ENCODE measurements around the gene SLC25A41. TPM values are rescaled to one million over a fixed set of nuclear protein-coding genes. Genes with fewer than 3 reads are reported as not detected.

Gene SLC25A41
- total RNA-seq, 1 donor from 2014 or later: not detected

DNA sequence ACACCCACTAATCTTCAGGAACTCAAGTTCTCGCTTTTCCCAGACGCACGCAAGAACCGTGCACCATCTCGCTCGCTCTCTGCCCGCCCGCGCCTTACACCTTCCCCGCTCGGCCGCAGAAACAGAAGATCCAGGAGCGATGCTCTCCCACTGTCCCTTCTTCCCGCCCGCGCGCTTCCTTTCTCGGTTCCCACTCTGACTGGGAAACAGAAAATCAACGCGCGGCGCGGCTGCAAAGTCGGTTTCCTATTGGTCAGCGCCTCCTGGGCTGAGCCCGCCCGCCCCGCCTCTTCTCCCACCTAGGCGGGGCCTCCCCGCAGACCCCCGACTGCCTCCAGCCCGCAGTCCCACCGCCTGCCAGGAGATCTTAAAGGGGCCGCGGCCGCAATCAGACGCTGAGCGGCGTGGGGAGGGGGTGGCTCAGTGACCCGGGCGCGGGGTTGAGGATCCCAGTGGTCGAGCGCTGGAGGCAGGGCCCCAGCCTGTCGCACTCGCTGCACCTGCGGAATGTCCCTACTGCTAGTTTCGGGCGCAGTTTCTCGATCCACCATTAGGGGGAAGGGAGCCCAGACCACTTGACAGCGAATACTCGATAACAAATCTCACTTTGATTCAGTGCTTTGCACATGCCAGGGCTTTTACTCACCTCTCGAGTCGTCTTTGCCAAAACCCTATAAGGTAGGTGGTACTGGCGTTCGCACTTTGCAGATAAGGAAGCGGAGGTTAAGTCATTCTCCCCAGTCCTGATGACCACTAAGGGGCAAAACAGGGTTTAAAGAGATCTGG, 26.7 kb upstream of the SLC25A41 start:
- DNase-seq (ENCODE audit: low spot score): peak; percentile 96

DNA sequence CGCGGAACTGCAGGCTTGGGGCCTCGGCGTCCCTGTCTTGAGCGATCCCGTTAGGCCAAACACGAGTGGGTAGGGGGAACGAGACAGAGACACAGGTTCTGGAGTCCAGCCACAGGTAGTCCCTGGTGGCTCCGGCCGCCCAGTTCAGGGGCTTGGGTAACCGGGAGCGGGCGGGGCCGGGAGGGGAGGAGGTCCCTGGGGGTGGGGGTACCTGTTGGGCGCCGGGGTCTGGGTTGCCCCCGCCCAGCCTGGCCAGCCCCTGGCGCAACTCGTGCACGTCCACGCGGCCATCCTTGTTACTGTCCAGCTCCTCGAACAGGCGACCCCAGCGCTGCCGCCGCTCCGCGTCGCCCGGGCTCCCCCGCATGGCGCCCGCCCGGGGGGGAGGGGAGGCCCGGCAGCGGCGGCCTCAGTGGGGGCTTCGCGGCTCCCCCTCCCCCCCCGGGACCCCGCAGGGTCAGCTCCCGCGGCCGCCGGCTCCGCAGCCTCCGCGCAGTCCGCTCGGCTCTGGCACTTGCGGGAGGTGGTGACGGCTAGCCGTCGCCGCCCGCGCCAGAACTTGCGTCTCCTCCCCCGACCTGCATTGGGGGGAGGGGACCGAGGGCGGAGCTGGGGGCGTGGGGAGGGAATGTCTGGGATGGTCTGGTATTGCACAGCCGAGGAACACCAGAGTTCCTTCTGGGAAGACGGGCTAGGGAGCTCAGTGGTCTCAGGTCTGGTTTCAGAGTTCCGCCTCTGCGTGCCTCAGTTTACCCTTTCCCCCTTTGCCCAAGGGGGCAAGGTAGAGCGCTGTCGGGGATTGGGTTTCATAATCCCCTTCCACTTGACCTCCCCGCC, 25.9 kb upstream of the SLC25A41 start, which contains the start of gene SLC25A23:
SLC25A23 (minus strand) TSS at position 531 of the 837 bp plus-strand sequence; CDS start at position 367, 164 bp downstream.
- DNase-seq (ENCODE audit: low spot score): peak; percentile 68

DNA sequence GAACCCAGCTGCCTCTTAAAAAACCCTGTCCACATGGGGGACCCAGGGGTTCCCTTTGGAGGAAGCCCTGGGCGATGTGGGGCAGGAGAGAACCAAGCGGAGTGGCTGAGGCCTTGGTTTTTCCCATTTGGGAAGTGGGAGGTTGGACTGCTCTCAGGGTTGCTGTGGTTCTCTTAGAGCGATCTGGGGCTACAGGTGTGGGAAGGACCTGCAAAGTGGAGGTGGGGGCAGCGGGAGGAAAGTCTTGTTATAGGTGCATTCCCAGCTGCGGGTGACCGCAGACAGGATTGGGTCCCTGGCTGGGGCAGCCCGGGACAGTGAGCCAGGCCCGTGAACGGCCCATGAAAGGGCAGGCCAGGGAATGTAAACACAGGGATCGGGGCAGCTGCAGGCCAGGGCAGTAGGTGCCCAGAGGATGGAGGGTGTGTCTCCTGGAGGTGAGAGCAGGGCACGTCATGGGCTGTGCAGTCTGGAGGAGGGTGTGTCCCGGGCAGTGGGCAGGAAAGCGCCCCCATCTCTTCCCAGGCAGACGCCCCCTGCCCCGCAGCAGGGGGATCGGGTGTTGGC, 25.2 kb upstream of the SLC25A41 start:
- DNase-seq (ENCODE audit: low spot score): no peak

DNA sequence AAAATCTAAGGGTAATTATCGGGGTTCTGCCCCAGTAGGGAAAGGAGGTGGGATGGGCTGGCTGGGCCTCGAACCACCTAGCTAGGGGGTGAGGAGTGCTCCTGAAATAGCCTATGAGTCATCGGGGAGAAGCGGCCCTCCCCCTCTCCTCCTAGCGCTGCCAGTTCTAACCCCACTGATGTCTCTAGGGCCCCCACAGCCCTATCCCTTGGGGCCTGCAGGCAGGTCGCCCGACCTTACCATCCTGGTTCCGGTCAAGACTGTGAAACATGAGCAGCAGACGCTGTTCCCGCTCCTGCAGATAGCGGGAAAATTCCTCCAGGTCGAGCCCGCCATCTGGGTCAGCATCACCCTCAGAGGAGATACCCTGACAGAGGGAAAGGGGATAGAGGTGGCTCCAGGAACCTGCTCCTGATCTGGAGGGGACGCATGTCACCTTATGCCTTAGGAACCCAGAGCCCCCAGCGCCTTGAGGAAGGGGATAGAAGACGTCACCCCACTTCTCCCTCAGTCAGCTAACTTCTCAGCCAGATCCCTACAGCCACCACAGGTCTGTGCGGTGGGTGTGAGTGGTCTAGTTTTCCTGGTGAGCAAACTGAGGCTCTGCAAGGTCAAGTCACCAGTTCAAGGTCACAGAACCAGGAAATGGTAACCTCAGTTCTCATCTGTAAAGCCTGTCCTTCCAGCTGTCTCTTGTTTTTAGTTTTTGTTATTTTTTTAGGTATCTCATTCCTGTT, 24.6 kb upstream of the SLC25A41 start:
- no peak for DNase-seq (ENCODE audit: low spot score)

DNA sequence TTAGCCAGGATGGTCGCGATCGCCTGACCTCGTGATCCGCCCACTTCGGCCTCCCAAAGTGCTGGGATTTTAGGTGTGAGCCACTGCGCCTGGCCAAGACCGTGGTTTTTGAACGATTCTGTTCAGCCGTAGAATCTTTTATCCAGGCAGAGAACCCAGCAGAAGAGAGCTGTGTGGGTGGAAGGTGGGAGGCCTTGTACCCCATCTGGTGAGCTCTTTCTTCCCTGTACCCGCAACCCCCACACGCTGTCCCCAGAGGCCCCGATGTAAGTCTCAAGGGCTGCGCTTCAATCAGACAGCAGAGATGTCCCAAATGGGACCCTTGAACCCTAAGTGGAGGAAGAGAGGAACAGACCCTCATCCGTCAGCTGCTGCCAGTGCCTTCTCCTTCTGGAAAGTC, 22.4 kb upstream of the SLC25A41 start:
- DNase-seq (ENCODE audit: low spot score): no peak

DNA sequence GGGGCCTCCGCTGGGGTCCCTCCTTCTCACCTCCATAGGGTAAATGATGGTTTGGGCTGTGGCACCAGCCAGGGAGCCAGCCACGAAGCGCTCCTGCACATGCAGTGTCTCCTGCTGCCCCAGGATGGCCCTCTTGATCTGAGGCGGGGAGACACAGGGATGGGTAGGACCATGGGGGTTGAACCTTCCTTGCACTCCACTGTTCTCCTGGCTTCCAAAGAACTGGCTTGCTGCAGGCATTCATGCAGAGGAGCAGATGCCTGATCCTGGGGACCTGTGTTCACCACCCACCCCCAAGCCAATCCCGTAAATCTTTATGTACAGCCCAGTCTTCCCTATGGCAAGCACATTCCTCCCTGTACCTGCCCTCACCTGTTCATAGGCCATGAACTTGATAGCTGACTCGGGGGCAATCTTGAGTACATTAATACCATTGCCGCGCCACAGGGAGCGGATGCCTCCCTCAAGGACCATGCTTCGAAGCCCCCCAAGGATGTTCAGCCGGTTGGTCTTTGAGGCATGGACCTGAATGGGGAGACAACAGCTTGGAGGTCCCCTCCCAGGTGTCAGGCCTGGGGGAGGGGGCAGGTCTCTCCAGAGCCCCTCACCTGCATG, 20.5 kb upstream of the SLC25A41 start:
- no peak for DNase-seq (ENCODE audit: low spot score)

DNA sequence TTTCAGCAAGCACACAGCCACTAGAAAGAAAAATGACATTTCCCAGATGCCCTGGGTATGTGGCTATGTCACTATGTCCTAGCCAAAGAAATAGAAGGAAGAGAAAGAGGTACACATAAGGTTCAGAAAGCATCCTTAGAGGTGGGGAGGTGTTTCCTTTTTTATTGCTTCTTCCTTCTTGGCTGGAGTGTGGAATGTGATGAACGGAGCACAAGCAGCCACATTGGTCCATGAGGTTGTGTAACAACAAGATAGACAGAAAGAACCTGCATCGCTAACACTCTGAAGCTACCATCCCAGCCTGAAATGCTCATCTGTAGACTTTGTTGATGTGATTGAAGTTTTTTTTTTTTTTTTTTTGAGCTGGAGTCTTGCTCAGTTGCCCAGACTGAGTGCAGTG, 19.3 kb upstream of the SLC25A41 start:
- DNase-seq (ENCODE audit: low spot score): no peak

DNA sequence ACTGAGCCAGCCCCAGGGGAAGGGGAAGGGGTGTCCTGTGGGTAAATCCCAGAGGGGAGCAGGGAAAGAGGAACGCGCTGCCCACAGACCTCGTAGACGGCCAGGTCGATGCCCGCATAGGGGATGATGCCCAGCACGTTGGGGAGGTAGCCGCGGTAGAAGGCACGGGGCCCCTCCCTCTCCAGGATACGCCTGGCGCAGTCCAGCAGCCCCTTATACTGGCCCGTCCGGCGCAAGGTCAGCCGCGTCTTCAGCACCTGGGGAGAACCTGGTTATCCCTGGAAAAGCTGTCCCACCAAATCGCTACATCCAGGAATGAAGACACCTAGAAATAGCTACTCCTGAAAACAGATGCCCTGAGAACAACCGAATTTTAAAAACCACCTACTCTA, 18.7 kb upstream of the SLC25A41 start:
- DNase-seq (ENCODE audit: low spot score): no peak

DNA sequence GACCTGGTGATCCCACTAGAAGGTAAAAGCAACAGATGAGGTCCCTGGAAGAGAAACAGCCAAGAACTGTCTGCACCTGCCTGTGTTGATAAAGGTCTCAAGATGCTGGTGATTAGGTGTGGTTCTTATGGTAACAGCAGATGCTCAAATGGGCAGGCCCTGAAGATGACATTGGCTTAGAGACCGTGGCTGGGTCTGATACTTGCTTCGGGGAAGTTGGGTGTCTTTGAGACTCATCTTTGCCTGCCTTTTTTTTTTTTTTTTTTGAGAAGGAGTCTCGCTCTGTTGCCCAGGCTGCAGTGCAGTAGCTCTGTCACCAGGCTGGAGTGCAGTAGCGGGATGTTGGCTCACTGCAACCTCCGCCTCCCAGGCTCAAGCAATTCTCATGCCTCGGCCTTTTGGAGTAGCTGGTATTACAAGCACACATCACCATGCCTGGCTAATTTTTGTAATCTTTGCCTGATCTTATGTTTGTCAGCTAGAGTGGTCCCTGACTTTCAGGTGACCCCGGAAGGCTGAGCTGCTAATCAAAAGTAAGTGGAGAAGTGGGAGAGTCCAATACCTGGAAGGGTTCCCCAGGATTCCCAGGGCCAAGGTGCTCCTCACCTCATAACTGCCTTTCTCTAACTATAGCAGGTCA, 18.1 kb upstream of the SLC25A41 start:
- DNase-seq (ENCODE audit: low spot score): no peak

DNA sequence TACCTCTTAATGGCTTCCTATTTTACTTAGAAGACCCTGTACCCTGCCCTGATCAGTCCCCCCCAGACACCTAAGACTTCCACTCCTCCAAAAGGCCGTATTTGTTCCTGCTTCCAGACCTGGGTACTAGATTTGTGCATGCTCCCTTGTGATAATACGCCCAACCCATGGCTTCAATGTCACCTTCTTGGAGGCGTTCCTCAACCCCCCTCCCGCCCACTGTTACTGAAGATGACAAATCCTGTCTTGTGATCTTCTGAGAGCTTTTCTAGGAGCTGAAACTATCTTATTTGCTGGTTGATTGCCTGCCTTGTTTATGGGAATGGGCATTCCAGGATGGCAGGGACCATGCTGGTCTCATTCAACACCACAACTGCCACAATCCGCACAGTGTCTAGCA, 16.6 kb upstream of the SLC25A41 start:
- DNase-seq (ENCODE audit: low spot score): no peak

DNA sequence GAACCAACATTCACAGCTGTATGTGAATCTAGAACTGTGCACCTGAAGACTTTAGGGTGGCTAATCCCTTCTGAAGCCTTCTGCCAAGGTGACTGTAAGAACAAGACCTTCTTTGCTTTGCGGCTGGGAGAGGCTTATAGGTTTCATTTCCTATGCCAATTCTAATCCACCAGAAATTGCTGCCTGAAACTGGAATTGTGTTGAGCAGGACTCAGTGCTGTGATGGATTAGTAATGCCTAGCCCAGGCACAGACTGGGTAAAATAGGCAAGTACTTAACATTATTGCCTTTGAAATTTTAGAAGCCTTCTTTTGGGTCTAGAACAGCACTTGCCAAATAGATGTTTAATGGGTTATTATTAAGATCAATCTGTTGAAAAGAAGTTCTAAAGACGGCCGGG, 14.5 kb upstream of the SLC25A41 start:
- no peak for DNase-seq (ENCODE audit: low spot score)

DNA sequence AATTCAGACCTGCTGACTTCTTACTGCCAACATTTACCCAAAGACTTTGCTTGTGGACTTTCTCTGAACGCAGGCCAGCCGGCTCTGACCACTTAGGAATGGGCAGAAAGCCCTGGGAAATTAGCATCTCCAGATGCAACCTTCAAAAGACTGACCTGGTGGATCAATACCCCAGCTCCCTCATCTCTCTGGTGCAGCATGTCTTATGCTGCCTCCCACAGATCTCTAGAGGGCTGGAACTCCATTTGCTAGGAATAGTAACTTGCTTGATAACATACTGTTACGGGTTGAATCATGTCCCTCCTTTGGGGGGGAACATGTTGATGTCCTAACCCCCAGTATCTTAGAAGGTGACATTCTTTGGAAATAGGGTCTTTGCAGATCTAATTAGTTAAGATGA, 12.9 kb upstream of the SLC25A41 start:
- DNase-seq (ENCODE audit: low spot score): no peak

DNA sequence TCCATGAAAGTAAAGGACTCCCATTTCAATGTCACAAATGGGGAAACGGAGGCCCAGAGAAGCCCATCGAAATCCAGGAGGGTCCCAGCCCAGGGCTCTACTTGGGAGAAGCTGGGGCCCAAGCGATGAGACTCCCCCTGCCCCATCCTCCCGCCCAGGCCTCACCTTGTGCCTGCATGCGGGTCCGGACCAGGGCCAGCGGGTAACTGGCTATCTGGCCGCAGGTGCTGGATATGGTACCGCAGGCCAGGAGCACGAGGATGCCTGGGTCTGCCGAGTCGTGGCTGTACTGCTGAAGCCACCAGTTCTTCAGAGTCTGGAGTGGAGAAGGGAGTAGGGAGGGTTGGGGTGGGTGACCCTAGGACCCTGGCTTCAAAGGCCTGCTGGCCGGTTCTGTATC, 10.4 kb upstream of the SLC25A41 start:
- no peak for DNase-seq (ENCODE audit: low spot score)

DNA sequence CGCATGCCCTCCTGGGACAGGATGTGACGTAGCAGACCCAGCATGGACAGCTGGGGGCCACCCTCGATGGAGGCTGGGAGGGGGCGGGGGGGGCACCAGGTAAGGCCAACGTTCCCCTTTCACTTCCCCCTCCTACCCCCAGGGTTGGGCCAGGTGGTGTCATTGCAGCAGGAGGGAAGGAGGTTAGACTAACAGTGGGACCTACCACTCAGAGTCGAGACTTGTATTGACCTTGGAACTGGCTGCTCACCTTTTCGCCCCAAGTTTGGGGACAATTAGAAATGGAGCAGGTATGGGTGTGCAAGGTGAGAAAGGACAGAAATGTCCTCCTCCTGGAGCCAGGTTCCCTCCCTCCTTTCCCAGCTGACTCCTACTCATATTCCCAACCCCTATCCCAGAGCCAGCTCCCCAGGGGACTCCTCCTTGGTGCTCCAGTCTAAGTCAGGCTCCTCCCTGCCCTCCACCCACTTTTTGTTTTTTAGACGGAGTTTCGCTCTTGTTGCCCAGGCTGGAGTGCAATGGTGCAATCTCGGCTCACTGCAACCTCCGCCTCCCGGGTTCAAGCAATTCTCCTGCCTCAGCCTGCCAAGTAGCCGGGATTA, 8.6 kb upstream of the SLC25A41 start:
- DNase-seq (ENCODE audit: low spot score): no peak

DNA sequence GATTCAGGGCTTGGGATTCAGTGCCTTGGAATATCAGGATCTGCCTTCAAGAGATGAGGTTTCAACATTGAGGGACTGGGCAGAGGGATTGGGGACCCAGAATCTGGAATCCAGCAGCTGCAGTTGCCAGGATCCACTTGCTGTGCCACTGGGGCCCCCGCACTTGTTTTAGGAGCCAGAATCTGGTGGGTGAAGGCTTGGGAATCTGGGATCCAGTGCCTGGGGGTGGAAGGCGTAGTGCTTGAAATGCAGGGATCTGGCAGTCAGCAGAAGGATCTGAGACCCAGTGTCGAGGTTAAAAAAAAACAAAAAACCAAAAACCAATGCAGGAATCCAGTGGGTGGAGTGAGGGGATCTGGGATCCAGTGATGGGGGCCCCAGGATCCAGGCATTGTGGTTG, 7.3 kb upstream of the SLC25A41 start:
- no peak for DNase-seq (ENCODE audit: low spot score)

DNA sequence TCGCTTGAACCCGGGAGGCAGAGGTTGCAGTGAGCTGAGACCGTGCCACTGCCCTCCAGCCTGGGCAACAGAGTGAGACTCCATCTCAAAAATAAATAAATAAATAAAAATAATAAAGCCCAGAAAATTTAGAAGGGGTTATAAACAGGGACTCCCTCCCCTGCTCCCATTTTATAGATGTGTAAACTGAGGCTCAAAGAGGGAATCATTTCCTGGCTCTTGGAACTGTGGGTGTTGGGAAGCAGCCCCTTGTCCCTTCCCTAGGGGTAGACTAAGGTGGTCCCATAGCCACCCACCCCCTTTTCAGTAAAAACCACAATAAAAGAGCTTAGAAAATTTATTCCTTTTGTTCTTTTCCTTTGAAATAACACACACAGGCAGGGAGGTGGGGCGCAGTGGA, 6.2 kb upstream of the SLC25A41 start:
- no peak for DNase-seq (ENCODE audit: low spot score)

DNA sequence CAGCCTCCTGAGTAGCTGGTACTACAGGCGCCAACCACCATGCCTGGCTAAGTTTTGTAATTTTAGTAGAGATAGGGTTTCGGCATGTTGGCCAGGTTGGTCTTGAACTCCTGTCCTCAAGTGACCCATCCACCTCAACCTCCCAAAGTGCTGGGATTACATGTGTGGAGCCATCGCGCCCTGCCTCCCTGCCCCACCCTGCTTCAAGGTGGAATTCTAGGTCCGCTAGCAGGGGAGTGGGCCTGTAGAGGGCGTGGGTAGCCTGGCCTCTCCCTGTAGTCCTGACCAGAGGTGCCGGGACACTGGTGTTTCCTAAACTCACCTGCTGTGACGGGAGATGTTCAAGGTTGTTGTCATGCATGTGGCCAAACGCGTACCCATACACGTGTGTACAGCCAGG, 398 bp downstream of the SLC25A41 start:
- no peak for DNase-seq (ENCODE audit: low spot score)

DNA sequence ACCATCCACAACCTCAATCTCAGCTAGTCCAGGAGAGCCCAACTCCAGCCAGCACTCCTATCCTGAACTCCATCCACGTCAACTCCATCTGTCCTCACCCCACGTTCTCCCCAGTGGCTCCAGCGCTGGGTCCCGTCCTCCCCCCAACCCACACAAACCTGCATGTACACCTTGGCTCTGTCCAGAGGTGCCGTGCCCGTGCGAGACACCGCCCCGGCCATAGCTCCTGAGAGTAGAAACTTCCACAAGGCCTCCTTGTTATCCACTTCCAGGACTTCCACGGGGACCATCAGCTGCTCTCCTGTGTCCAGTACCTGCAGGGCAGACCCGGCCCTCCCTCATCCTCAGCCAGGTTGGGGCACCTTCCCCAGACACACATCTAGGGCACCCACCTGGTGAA, 1.7 kb downstream of the SLC25A41 start:
- no peak for DNase-seq (ENCODE audit: low spot score)

DNA sequence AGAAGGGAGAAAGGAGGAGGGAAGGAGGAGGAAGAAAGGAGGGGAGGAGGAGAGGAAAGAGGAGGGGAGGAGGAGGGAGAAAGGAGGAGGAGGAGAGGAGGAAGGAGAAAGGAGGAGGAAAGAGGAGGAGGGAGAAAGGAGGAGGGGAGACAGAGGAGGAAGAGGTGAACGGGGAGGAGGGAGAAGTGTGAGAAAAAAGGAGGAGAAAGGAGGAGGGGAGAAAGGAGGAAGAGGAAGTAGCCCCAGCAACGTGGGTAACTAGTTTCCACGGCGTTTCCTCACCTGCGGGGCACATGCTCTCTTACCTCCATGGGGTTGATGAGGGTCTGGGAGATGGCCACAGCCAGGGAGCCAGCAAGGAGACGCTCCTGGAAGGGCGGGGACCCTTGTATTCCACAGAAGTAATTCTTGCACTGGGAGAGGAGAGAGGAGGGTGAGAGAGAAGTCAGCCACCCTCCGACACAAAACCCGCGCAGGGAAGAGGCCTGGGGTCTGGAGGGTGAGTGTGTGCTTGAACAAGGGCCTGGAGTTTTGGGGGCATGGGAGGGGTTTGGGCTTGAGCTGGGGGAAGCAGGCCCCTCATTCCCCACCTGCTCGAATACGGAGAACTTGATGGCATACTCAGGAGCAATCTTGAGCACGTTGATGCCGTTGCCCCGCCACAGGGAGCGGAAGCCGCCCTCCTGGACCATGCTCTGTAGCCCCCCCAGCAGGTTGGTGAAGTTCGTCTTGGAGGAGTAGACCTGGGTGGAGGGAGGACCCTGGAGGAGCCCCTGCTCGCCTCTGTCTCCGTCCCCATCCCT, 3.9 kb downstream of the SLC25A41 start:
- DNase-seq (ENCODE audit: low spot score): no peak

All from ureter (tissue), 1 donor.